ENCODE data around the gene MCTP1.

GRCh38 chr5:94675965-94676618 is 608.8 kb downstream of the MCTP1 start:
- TF ChIP-seq RBM14 (IDR thresholded peaks at IDR 0.05; ENCODE audit: borderline replicate concordance, insufficient read depth, low read depth, low read length) (no peak), CBX2 (IDR thresholded peaks at IDR 0.05; ENCODE audit: insufficient read depth, low read length, poor library complexity, severe bottlenecking) (no peak), CTCF (IDR thresholded peaks at IDR 0.05 in 2 of 3, conservative IDR thresholded peaks at IDR 0.05 in 1 of 3; ENCODE audit: insufficient read depth in 2 of 3, low read depth in 1 of 3, low read length in 3 of 3) (no peak), POLR2A (conservative IDR thresholded peaks at IDR 0.05) (no peak), ZFP91 (CRISPR knock-in tag; IDR thresholded peaks at IDR 0.05) (no peak)
